GM18858 (cell line): ENCODE data around the gene RRM1.

Source experiments
- ATAC-seq: cut with Tn5 transposase; IDR thresholded peaks from one replicate; pipeline ENCODE4 v1.9.1; 2021; ENCODE audit not compliant: unreplicated experiment

Gene RRM1

DNA sequence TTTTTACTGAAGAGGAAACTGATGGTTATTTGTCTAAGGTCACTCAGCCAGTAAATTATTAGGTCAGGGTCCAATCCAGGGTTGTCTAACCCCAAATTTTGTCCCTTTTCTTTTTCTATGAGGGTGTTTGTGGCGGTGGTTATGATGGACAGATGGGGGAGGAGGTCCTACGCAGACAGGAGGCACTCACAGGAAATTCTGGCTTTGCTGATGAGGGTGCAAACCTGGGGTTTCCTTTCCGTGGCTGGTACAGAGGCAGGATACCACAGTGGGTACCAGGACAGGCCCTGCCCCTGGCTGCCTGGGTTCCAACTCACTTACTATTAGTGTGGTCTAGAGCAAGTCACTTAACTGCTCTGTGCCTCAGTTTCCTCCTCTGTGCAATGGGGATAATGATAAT is 91.0 kb downstream of the RRM1 start:
- no peak for ATAC-seq

DNA sequence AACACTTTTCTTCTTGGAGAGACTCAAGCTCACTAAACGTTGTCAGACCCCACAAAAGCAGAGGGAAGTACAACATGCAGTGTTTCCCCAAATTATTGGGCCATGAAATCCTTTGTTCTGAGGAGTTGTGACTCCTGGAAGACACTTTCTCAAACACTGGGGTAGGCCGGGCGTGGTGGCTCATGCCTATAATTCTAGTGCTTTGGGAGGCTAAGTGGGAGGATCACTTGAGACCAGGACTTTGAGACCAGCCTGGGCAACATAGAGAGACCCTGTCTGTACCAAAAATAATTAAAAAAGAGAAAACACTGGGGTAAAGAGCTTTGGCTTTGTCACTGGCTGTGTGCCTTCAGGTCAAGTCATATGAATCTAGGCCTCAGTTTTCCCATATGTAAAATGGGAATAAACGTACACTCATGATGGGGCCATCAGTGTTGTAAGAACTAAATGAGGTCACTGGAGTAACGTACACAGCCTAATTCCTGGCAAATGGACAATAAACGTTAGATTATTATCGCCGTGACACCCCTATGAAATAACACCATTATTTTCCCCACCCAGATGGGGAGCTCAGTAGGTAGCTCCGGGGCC is 92.0 kb downstream of the RRM1 start:
- no peak for ATAC-seq

DNA sequence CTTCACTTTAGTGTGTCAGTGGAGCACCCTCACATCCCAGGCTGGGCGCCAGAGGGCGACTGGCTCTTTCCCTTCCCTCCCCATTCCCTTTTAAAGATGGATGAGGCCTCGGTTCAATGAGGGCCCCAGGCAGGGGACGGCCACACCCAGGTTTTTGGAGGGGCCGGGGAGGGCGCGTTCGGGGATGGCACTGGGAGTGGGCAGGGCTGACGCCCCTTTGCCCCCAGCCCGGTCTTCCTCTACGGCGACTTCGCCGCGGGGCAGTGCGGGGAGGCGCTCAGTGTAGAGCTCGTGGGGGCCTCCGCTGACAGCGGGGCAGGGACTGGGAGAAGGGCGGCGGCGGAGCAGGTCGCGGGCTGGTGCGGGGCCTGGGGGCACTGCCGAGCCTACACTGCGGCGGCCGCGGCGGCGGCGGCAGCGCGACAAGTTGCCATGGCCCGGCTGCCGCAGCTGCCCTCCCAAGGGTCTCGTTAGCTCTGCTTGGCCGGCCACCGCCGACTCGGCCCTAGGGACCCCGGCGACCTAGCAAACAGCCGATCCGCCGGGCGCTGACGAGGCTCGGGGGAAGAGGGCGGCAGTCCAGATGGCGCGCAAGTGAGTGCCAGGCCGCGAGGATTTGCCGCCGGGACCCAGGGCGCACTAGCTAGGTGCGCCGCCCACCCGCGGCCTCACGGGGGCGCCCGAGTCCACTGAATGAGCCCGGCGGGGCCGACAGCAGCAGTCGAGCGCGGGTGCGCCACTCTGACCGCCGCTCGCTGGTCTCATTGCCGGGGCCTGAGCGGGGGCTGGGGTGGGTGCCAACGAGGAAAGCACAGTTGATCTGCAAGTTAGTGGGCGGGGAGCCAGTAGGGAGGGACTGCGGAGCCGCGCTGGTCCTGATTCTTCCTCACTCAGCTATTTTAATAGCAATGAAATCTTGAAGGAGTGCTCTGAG is 92.7 kb downstream of the RRM1 start:
- ATAC-seq = peak; percentile 93
